UCSD-AML1 (cell line): Measurements from ENCODE around the gene LSM3.

Experiments used
- DNase-seq: peaks from one replicate; lab custom pipeline; 2025; ENCODE audit not compliant: unreplicated experiment; lab: John Stamatoyannopoulos, UW

The LSM3 gene

DNA sequence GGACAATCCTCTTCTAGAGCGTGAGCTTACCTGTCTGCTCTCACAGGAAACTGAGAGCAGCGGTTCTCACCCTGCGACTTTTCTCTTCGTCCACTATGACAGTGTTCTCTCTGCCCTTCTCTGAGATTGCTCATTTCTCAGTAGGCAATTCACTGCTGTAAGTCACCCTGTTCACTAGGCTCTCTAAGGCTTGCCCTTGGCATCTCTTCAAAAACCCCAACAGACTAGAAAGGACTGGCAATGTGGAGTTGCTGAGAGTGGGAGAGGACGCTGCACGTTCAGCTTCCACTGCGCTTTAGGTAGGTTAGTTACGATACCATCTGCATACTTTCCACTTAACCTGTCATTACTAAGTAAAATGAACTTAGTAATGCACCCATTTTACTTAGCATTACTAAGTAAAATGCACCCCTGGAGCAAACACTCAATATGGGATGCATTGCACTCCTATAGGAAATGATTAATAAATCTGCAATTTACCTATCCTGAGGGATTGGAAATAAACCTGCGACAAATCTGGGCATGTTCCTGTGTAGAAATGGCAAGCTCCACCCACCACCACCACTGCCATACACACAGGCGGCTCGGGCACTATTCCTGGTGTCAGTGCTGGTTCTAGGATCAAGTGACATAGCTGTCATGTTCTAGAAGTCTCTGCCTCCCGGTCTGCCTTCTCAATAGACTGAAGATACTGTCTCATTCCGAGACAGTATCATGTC lies 21.6 kb upstream of the LSM3 start:
- no peak for DNase-seq

DNA sequence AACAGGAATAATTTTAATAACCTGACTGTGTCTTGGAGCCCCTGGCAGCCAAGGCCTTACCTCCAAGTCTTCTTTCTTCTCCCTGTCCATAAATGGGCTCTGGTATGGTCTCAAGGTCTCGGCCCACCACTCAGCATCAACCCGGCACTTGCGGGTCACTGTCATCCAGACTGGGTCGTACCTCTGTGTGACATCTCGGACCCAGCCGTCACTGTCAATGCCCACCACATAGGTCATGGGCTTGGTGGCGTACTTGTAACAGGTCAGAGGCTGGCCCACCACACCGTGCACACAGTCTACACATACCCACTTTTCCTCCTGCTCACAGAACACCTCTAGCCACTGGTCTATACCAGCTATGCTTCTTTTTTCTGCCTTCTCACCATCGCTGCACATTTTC lies 20.7 kb upstream of the LSM3 start:
- DNase-seq, result no peak

DNA sequence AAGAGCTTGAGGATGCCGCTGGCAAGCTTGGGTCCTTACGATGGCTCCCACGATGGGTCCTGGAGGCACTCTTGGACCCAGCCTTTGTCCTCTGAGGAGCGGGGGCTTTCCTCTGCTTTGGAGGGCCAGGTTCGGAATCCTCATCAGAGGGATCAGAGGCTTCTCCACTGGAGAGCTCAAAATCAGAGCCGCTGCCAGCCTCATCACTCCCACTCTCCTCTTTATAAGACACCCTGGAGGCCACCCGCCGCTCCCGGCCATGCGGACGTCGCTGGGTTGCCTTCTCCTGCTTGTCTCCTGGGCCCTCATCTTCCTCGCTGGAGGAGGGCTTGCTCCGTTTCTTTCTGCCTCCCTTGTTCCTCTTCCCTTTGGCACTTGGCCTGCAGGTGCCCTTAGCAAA lies 20.2 kb upstream of the LSM3 start:
- no peak for DNase-seq

DNA sequence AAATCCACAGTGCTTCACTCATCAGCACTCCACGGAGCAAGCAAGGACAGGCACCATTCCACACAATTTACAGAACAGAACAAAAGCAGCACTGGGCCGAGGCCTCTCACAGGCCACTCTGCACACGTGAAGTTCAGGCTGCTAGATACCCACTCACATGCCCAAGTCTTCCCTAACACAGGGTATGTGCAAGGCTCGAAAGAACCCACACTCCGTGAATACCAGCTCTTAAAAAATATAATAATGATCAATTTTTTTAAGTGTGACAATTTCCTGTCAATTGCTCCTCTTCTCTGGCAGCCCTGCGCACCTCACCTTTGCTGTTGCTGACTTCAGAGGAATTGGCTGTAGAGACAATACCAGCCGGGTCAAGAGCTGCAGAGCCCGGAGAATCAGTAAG lies 19.2 kb upstream of the LSM3 start:
- no peak for DNase-seq

DNA sequence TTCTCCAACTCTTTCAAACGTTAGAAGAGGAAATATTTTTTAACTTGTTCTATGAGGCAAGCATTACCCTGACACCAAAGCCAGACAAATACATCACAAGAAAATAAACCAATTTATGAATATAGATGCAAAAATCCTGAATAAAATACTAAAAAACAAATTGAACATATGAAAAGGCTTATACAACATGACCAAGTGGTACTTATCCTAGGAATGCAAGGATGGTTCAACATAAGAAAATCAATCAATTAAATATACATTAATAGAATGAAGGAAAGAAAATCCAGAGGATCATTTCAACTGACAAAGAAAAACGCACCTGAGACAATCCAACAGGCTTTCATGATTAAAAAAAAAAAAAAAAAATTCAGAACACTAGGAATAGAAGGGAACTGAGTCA lies 17.3 kb upstream of the LSM3 start:
- no peak for DNase-seq

DNA sequence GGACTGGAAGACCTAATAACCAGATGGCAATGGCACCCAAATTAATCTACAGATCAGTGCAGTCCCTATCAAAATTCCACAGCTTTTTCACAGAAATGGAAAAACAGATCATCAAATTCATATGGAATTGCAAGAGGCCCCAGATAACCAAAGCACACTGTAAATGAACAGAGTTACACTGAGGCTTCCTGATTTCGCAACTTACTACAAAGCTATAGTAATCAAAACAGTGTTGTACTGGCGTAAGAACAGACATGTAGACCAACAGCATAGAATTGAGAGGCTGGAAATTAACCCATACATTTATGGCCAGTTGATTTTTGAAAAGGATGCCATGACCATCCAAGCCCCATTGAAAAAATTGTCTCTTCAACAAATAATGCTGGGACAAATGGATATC lies 16.4 kb upstream of the LSM3 start:
- DNase-seq, result no peak

DNA sequence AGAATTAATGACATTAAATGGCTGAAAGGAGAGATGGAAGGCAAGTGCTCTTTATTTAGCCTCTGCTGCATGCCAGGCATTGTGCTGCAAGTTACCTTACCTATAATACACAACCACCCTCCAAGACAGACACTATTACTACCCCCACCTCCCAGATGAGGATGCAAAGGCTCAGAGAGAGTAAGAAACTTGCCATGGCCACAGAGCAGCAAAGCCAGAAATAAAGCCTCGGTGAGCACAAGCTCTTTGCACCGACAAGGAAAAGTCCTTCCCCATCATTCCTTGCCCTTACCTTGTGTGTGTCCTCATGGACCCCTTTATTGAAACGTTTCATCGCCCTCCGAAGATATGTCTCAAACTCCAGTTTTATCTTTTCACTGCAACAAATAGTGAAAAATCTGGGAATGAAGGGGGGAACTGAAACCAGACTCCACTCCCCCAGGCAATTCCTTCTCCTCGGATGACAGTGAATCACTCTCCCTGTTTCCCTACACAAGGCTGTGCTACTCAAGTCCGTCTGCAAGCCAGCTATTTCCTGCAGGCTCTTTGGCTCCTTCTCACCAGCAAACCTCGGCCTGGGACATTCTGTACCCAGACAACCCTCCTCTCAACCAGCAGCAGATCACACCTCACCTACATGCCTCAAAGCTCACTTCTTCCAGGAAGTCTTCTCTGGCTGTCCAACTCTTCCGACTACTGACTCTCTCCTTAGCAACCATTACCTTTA lies 11.6 kb upstream of the LSM3 start:
- DNase-seq, result no peak

DNA sequence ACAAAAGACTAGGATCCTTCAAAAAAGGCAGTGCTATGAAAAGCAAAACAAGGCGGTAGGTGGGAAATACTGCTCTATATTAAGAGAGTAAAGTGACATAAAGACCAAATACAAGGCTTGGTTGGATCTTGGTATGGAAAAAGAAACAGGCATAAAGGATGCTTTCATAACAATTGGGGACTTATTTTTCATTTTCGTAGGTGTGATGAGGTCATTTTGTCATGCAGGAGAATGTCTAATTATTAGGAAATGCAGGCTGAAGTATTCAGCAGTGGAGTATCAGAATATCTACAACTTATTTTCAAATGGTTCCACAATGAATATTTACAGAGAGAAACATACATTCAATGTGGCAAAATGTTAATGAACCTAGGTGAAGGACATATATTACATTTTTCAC lies 9.2 kb upstream of the LSM3 start:
- DNase-seq, result no peak

DNA sequence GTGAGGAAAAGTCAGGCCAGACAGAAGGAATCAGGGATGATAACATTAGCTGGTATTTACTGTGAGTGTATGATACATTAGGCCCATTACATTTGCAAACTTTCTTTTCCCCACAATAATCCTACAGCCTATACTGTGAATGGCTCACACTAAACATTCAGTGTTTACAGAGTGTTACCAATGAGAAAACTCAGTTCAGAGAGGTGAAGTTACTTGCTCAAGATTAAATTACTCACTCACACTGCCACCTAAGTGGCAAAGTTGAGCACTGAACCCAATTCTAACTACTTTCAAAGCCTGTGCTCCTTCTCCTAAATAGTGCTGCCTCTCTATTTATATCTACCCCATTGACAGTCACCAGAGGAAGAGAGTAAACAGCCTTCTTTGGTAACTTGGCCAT lies 8.7 kb upstream of the LSM3 start:
- DNase-seq, result no peak

DNA sequence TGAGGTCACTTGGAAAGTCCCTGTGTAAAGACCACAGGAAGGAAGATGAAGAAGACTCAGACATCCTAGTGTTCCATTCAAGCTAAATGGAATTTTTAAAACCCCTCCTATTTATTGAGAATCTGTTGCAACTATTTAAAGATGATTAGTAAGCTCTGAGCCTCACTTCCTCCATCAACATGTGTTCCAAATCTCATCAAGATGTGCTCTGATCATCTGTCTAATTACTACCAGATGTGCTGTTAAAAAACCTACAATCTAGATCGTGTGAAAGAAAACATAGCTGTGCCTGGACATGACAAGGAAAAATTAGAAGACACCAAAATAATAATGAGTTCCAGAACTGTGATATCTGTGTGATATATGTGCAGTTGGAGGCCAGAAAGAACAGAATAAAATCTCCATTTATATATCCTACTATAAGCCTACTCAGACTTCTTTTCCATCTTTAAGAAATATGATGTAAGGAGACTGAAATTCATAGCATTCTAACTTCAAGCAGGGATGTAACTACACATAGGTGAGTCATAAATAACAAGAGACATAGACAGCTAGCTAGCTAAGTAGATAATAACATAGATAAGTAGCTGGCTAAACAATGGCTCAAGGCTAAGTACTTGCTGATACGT lies 8.0 kb upstream of the LSM3 start:
- DNase-seq, result no peak

DNA sequence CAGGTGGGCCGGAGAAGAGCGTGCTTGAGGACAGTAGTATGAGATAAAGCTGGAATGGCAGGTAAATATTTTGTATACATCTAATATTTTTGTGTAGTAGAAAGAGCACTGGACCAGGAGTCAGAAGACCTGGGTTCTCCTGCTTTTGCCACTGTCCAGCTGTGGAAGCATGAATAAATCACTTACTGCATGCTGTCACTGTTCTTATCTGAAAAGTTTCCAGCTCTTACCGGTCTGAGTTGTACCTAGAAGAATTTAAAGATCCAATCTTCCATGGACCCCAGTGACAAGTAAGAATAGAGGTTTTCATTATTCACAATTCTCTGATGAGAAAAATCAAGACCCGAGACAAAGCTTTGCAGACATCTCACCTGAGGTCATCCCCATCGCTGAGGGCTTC lies 6.1 kb upstream of the LSM3 start:
- DNase-seq, result no peak

DNA sequence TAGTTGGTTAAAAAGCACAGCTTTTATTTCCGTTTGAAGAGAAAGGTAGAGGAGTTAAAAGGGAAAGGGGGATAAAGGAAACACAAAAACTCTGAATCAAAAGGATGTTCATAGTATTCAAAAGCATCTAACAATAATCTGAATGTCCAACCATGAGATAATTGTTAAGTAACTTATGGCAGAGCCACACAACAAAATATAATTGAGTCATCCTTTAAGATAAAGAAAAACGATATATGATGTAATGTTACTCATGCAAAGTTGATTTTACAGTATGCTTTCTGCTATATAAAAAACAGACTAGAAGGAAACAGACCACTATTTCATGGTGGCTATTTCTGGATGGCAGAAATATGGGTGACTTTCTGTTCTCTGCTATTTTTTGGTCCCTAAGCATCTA lies 4.1 kb upstream of the LSM3 start:
- no peak for DNase-seq

DNA sequence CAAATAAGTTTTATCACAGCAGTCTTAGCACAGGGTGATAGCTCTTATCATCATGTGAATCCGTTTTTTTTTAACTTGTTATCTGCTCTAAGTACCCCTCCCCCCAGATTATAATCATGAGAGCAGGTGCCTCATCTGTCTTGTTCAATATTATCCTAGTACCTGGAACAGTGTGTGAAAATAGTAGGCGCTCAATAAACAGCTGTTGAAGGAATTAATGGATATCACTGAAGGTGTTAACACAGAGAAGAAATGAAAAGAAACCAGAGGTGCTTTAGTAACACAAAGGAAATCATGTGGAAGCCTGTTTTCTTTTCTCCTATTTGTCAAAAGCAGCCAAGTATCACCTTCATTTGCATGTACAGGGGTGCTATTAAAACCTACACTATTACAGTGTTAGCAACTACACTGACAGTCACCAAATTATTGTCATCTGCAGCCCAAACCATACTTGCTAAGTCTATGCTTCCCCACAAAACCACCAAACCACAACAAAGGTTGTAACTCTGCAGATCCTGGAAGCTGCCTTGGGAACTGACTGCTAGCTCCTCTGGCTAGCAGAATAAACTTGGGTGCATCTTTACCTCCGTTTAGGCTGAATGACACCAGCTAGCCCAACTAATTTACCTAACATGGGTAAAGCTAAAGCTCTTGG lies 3.1 kb upstream of the LSM3 start:
- peak; percentile 19 for DNase-seq

DNA sequence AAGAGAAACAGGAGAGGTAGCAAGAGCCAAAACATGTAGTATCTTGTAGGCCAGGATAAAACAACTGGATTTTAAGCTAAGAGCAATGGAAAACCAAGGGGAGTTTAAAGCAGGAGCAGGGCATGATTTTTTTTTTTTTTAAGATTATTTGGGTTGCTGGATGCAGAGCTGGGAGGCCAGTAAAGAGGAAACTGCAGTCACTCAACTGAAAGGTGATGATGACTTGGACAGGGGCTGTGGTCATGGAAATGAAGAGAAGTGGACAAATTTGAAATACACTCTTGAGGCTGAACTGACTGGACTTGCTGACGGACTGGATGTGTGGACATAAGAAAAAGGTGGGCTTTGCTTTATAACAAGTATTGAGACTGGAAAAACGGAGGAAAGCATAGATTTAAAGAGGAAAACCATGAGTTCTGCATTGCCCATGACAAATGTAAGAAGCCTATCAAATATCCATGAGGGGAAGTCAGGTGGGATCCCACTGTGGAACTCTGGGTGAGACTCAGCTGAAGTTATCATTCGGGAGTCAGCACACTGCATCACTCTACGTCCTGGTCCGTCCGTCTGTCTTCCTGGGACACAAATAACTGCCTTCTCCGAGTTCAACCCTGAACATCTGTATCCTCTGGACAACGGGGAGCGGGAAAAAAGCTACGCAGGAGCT lies 904 bp upstream of the LSM3 start:
- DNase-seq, result no peak

DNA sequence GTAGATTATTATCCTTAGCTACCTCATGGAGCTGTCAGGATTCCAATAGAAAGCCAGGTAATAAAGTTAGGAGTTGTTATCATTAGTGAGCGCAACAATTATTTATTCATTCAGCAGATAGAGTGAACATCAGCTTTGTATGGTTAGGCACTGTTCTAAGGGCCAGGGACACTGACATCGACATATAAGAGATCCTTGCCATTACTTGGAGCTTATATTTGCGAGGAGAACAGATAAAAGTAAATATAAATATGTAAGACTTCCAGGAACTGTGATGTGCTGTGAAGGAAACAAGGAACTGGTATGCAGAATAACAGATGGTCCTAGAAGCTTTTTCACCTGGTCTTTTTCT lies 473 bp downstream of the LSM3 start:
- DNase-seq, result no peak

DNA sequence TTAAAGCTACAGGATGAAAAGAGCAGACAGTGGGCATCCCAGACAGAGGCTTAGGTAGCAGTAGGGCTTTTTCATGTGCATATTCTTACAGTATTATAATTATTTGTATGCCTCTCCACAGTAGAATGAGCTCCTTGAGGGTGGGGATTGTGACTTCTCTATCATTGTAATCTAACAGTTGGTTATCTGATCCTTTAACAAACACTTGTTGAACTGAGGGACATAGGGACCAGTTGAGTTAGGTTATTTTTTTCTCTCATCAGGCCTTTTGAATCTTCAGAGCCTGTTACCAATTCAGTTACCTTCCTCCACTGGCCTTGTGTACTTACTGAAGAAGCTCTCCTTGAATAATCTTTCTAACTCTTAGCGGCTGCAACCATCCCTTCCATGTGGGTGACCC lies 1.2 kb downstream of the LSM3 start:
- no peak for DNase-seq

DNA sequence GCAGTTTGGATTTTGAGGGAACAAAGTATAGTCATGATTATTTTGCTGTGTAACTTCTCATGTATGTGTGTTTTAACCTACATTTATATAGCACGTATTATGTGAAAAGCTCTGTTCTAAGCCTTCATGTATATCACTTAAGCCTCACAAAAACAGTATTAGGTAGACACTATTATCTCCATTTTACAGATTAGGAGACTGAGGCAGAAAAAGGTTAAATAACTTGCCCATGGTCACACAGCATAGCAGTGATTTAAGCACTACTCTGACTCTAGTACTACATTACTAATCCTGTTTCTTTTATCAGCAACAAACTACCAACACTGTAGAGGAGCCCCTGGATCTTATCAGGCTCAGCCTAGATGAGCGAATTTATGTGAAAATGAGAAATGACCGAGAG lies 2.6 kb downstream of the LSM3 start:
- no peak for DNase-seq

DNA sequence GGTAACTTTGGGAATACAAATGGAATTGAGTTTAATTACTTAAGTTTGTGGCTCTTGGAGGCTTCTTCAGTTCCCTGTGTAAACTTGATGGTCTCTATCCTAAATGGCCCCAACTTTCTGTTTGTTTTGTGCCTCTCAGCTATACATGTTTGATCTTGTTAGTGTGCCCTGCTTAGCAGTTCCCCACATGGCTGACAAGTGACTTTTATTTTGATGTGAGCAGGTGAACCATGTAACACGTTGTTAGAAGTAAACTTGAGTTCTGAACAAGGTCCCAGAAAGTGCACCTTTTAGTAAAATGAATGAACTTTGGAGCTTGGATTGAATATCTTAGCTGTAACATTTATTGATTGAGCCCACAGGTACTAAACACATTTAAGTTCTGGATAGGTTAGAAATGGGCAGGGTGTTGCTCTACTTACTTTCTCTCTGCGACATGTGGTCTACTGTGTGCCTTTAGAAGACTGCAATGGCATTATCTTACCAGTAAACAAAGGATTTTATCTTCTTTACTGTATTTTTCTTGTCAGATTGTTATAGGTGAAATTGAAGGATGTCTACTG lies 4.5 kb downstream of the LSM3 start:
- DNase-seq, result no peak

DNA sequence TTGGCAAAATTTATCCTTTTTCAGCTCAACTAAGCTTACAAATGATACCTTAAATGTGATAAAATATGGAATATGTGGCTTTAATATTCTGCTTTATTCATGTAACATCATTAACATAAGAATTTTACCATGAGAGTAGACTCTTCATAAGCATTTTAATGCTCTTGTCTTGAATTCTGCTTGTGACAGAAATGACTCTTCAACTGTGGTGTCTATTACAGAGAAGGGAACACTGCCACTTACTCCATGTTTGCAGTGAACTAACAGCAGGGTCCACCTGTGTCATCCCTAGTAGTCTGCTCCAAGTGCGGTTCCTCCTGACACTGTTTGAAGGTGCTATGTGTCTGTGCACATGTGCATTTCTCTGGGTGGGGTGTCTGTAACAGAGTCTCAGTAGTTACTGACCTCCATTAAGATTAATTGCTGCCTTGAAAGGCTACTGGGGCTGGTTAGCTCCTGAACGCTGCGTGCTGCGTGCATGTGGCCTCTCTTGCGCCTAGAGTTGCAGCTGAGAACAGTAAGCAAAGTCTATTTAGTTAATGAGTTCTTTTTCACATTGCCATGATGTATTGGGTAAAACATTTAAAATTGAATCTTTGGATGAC lies 8.3 kb downstream of the LSM3 start:
- DNase-seq, result no peak

DNA sequence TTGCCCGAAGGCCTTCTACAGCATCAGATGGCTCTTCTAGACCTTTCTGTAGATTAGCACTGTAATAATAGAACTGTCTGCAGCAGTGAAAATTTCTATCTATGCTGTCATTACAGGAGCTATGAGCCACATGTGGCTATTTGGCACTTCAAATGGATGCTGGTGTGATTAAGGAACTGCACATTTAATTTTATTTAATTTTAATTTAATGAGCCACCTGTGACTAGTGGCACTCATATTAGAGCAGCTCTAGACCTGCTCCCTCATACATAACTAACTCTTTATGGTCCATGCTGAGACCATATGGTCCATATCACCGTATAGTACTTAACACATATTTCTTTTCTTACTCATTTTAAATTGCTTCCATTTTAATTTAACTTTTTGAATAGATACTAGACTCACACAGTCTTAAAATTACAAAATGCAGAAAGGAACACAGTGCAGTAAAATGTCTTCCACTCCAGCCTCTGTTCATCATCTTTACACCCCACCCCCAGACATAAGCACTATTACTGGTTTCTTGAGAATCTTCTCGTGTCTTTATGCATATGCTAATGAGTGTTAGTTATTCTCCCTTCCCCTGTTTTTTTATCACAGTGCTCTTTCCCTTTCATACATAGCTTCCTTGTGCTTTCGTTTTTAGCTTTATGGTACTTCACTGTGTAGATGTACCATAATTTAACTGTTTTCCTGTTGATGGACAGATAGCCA lies 9.6 kb downstream of the LSM3 start:
- no peak for DNase-seq
